HG03066 (cell line): ENCODE results near the gene PLCD4.

Experiments
- ATAC-seq: cut with Tn5 transposase; IDR thresholded peaks from one replicate; pipeline ENCODE4 v1.9.1; 2021; ENCODE audit warnings: low read depth; ENCODE audit not compliant: unreplicated experiment

The PLCD4 gene

GRCh38 chr2:218607436-218608115 is at the start of gene PLCD4:
PLCD4 (plus strand) TSS chr2:218607899; CDS start chr2:218615740, 7,841 bp downstream.
- no peak for ATAC-seq

GRCh38 chr2:218557941-218558340 is 49.8 kb upstream of the PLCD4 start:
- ATAC-seq: no peak

- no peak for ATAC-seq
Observed at GRCh38 chr2:218558986-218559385, 48.7 kb upstream of the PLCD4 start.

DNA sequence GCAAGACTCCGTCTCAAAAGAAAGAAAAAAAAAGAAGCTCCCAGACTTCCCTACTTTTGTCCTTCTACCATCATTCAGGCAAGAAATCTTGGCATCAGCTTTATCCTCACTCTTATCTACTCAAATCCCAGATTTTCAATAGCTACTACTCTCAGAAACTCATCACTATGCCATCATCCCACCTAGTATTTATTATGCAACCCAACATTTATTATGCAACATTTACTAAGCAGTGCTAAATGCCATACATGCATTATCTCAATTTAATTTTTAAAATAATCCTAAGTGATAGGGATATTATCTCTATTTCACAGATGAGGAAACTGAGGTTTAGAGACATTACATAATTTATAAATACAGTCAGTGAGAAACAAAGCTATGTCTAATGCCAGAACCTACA is 43.6 kb upstream of the PLCD4 start:
- no peak for ATAC-seq

- ATAC-seq: no peak
Observed at GRCh38 chr2:218566296-218566695, 41.4 kb upstream of the PLCD4 start.

GRCh38 chr2:218567797-218568189 is 39.9 kb upstream of the PLCD4 start:
- ATAC-seq: peak; percentile 40

- ATAC-seq: peak; percentile 83
Observed at GRCh38 chr2:218568190-218569037, 39.3 kb upstream of the PLCD4 start, which contains the start of the genes CNOT9 and USP37. CNOT9 (plus strand) TSS chr2:218568839; CDS start chr2:218568955, 116 bp downstream. USP37 (minus strand) TSS chr2:218568351; CDS start chr2:218558653, 9,698 bp downstream.

- ATAC-seq: peak; percentile 7
Observed at GRCh38 chr2:218569038-218569431, 38.7 kb upstream of the PLCD4 start.

DNA sequence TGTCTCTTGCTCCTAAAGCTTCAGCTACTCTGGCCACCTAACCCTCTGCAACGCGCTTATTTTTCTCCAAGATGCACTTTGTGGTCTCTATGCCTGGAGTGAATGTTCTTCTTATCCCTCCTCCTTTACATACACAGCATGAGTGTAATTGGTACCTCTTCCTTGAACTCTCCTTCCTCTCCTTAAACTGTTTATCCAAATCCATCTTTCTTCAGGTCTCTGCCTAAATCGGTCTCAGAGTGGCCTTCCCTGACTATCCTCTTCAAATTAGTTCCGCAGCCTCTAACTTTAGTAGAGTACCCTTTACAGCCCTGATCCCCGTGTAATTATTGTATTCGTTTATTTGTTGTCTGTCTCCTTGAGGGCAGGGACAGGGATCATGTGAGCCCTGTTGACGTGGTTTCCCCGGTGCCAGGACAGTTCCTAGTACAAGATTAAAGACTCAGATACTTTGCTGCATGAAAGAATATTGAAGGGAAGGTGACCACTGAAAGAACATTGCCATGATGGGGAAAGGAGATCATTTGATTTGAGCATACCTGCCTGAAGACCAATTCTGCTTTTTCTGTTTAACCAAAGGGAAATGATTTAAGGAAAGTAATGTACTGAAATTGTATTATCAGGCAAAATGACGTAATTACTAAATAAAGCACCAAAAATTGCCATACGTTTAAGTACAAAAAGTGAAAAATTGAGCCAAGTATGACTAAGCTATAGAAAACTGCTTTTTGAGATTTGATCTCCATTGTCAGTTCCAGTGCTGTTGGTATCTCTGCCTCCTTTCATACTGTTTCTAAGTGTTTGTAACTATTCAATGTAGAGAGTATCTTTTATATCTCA is 37.8 kb upstream of the PLCD4 start:
- no peak for ATAC-seq

DNA sequence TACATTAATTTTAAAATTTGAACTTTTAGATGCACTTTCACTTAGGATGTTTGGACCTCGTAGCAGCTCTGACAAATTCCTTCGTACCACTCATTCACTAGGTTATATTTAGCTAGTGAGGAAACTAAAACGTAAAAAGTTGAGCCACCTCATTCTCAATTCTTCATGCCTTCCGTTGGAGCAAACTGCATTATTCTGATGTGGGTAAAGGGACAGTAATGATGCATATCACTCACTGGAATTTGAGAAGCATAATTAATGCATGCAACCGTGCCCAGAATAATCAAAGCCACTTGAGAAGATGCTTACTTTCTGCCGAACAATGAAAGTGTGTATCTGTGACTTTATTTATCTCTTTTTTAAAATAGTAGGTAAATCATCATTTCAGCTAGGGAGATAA is 36.8 kb upstream of the PLCD4 start:
- no peak for ATAC-seq

- ATAC-seq: no peak
Observed at GRCh38 chr2:218576854-218577253, 30.8 kb upstream of the PLCD4 start.

- ATAC-seq: no peak
Observed at GRCh38 chr2:218577482-218578220, 30.0 kb upstream of the PLCD4 start.

DNA sequence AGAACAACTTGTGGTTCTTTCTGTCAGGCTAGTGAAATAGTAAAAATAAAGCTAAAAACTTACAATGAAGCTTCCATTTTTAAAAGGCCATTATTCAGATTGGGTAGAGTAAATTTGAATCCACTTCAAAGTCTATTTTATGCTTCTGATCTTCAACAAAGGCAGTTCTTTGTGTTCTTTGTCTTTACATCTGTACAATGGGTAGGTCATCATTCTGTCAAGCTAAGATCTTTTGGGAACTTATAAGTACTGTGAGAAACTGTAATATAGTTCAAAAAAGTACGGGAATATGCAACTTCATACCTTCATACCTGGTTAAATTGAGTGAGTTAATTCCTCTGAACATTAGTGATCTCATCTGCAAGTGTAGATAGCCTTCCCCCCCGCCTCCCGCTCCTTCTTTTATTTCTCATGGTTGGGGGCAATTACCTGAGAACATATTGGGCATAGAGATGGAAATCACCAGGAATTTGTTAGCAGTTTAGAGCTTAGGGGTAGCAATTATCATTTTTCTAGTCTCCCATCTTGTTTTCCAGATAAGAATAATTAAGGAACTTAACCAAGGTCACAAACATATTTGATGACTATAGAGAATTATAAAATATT is 29.3 kb upstream of the PLCD4 start:
- no peak for ATAC-seq

DNA sequence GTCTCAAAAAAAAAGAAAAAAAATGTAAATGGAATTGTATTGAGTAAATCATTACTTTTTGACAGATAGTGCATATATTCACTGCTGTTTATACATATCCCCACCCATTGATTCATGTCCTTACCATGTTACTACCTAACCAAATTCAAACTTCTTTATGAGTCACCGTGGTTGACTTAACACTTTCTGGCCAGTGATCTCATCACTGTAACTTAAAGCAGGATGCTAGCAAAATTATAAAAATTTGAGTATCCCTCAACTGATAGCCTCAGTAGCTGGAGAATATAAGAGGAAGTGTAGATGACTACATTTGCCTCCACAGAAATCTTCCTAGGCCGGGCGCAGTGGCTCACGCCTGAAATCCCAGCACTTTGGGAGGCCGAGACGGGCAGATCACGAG is 25.6 kb upstream of the PLCD4 start:
- ATAC-seq: no peak

GRCh38 chr2:218583983-218584850 is 23.5 kb upstream of the PLCD4 start:
- ATAC-seq: no peak

DNA sequence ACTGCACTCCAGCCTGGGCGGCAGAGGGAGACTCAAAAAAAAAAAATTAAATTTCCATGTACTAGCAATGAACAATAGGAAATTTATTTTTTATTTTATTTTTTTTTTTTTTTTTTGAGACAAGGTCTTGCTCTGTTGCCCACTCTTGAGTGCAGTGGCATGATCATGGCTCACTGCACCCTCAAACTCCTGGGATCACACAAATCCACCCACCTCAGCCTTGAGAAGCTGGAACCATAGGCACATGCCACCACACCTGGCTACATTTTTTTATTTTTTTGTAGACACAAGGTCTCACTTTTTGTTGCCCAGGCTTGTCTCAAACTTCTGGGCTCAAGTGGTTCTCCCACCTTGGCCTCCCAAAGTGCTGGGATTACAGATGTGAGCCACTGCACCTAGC is 22.2 kb upstream of the PLCD4 start:
- no peak for ATAC-seq

DNA sequence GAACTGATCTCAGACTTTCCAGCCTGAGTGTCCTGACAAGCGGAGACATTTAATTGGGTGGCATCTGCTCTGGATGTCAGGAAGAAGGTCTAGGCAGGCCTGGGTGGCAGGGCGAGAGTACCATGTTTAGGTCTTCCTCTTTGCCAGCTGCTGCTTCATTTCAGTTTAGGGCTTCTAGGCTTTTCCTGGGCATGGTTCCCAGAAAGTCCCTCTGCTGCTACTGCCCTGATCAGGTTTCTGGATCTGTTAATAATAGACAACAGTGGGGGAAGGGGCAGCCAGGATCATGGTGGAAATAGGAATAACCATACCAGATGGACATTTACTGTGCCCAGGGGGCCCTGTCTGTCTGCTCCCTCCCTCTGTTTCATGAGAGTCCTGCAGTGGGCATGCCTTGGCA is 2.3 kb upstream of the PLCD4 start:
- no peak for ATAC-seq

DNA sequence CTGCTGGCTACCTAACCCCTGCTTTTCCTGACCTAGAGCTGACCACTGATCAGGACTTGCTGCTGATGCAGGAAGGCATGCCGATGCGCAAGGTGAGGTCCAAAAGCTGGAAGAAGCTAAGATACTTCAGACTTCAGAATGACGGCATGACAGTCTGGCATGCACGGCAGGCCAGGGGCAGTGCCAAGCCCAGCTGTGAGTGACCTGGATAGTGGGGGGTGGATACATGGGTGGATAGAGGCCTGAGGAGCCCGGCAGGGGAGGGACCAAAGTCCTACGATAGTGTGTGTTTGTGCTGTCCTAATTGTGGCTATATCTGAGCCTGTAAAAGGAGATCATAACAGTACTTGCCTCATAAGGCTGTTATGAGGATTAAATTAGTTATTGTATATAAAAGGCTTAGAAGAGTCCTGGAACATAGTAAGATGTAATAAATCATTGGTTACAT is 8.2 kb downstream of the PLCD4 start:
- ATAC-seq: no peak
